OCI-LY7 (cell line): ENCODE data around the gene WDR70.

ENCODE experiments used
- CTCF ChIP-seq: fragments of 200-600 bp; sonication (generic); conservative IDR thresholded peaks from 2 replicates; pipeline ENCODE4 v1.5.1; 2014; ENCODE audit warnings: mild to moderate bottlenecking, antibody characterized with exemption, low read length, moderate library complexity, mixed read lengths
- EZH2phosphoT487 ChIP-seq: fragments of 200-600 bp; sonication (generic); IDR thresholded peaks from 2 replicates; pipeline ENCODE4 v1.6.1; 2018; ENCODE audit warnings: low read depth, borderline replicate concordance, mild to moderate bottlenecking, mixed run types, antibody characterized with exemption, low read length, moderate library complexity, mixed read lengths

- no peak for TF ChIP-seq CTCF
- no peak for TF ChIP-seq EZH2phosphoT487
These were observed 111.1 kb downstream of the WDR70 start for GRCh38 chr5:37490120-37490810.
